ENCODE results near the gene SPSB1. TPM values are rescaled to one million over a fixed set of nuclear protein-coding genes. Genes with fewer than 3 reads are reported as not detected.

The SPSB1 gene
- total and polyA plus RNA-seq, 10 of the 15 experiments (the other 5 are each of a cell fraction or from before 2014, with no cell fraction given), result 0.02 to 2.0 (median 0.90) TPM; not detected in 1

- ChIA-PET CTCF (interaction anchor here (1.0 kb wide), 1 partner anchor 51 kb away, joined by 3 read pairs; no protein-coding TSS in a partner anchor), POLR2A (no interaction called here), RAD21 (ENCODE audit: unreplicated experiment) (interaction anchor here (0.6 kb wide), 1 partner anchor 201 kb away, joined by 6 read pairs; no protein-coding TSS in a partner anchor), SMC1A (ENCODE audit: uncharacterized antibody, unreplicated experiment) (no interaction called here)
- BruUV-seq (replicated peaks), result no TSS peak
- Histone ChIP-seq H3K9ac (ENCODE audit: control insufficient read depth, insufficient read depth, low read length) (no peak overlapping the region), H3K79me2 (ENCODE audit: control insufficient read depth, insufficient read depth, low read length) (no peaks in the 10 kb centered on the region), H3K4me1 (ENCODE audit: control insufficient read depth, insufficient read depth, low read length) (no peaks in the 10 kb centered on the region), H3K36me3 (ENCODE audit: control insufficient read depth in 2 of 2, insufficient read depth in 2 of 2, low read length in 1 of 2) (no peaks in the 10 kb centered on the region), H3K4me3 (no peak overlapping the region), H3K27me3 (replicated peaks in 1 of 2; ENCODE audit: control insufficient read depth in 2 of 2, insufficient read depth in 2 of 2, low read length in 1 of 2) (no peaks in the 10 kb centered on the region), H4K20me1 (ENCODE audit: control insufficient read depth, insufficient read depth) (no peaks in the 10 kb centered on the region), H3K9me3 (replicated peaks; ENCODE audit: control insufficient read depth, insufficient read depth, low read length) (no peaks in the 10 kb centered on the region), H3K4me2 (ENCODE audit: control insufficient read depth, insufficient read depth) (no peak overlapping the region), H3K27ac (ENCODE audit: control insufficient read depth, insufficient read depth) (no peak overlapping the region), H2AFZ (ENCODE audit: control insufficient read depth, low read depth, low read length) (no peak overlapping the region)
- WGBS (ENCODE audit: insufficient coverage, insufficient replicate concordance, low lambda C conversion rate, missing lambda C conversion rate), result 94% methylated on average over 41 of the region's 41 CpGs
- in situ Hi-C loops (cut with MboI) (no loop called here), intact Hi-C loops (cut with micrococcal nuclease; ENCODE audit: unreplicated experiment) (no loop called here)
- ATAC-seq (no peak), FAIRE-seq (no peak), DNase-seq (ENCODE audit: low read depth, low spot score) (no peak)
- TF ChIP-seq RB1 (IDR thresholded peaks at IDR 0.05; ENCODE audit: borderline replicate concordance) (no peak), ZNF217 (IDR thresholded peaks at IDR 0.05) (no peak), ZNF622 (IDR thresholded peaks at IDR 0.05) (no peak), WRNIP1 (IDR thresholded peaks at IDR 0.05; ENCODE audit: borderline replicate concordance, low read depth, low read length) (no peak), TCF7 (IDR thresholded peaks at IDR 0.05; ENCODE audit: borderline replicate concordance) (no peak), CEBPZ (IDR thresholded peaks at IDR 0.05; ENCODE audit: low read depth, low read length) (no peak), ASH2L (IDR thresholded peaks at IDR 0.05; ENCODE audit: borderline replicate concordance, low read depth) (no peak), ETV6 (conservative IDR thresholded peaks at IDR 0.05 in 1 of 2, IDR thresholded peaks at IDR 0.05 in 1 of 2; ENCODE audit: borderline replicate concordance in 1 of 2, low read depth in 1 of 2) (no peak), TBL1XR1 (IDR thresholded peaks at IDR 0.05; ENCODE audit: low read depth, low read length) (no peak), RAD51 (IDR thresholded peaks at IDR 0.05) (no peak)
- TF ChIP-seq, protein P1, sequence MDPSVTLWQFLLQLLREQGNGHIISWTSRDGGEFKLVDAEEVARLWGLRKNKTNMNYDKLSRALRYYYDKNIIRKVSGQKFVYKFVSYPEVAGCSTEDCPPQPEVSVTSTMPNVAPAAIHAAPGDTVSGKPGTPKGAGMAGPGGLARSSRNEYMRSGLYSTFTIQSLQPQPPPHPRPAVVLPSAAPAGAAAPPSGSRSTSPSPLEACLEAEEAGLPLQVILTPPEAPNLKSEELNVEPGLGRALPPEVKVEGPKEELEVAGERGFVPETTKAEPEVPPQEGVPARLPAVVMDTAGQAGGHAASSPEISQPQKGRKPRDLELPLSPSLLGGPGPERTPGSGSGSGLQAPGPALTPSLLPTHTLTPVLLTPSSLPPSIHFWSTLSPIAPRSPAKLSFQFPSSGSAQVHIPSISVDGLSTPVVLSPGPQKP (IDR thresholded peaks at IDR 0.05; ENCODE audit: low read depth, low read length), result no peak
- TF ChIP-seq, protein P2, sequence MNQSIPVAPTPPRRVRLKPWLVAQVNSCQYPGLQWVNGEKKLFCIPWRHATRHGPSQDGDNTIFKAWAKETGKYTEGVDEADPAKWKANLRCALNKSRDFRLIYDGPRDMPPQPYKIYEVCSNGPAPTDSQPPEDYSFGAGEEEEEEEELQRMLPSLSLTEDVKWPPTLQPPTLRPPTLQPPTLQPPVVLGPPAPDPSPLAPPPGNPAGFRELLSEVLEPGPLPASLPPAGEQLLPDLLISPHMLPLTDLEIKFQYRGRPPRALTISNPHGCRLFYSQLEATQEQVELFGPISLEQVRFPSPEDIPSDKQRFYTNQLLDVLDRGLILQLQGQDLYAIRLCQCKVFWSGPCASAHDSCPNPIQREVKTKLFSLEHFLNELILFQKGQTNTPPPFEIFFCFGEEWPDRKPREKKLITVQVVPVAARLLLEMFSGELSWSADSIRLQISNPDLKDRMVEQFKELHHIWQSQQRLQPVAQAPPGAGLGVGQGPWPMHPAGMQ (IDR thresholded peaks at IDR 0.05; ENCODE audit: borderline replicate concordance), result no peak
- TF ChIP-seq, protein P3, sequence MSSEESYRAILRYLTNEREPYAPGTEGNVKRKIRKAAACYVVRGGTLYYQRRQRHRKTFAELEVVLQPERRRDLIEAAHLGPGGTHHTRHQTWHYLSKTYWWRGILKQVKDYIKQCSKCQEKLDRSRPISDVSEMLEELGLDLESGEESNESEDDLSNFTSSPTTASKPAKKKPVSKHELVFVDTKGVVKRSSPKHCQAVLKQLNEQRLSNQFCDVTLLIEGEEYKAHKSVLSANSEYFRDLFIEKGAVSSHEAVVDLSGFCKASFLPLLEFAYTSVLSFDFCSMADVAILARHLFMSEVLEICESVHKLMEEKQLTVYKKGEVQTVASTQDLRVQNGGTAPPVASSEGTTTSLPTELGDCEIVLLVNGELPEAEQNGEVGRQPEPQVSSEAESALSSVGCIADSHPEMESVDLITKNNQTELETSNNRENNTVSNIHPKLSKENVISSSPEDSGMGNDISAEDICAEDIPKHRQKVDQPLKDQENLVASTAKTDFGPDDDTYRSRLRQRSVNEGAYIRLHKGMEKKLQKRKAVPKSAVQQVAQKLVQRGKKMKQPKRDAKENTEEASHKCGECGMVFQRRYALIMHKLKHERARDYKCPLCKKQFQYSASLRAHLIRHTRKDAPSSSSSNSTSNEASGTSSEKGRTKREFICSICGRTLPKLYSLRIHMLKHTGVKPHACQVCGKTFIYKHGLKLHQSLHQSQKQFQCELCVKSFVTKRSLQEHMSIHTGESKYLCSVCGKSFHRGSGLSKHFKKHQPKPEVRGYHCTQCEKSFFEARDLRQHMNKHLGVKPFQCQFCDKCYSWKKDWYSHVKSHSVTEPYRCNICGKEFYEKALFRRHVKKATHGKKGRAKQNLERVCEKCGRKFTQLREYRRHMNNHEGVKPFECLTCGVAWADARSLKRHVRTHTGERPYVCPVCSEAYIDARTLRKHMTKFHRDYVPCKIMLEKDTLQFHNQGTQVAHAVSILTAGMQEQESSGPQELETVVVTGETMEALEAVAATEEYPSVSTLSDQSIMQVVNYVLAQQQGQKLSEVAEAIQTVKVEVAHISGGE (CRISPR knock-in tag; IDR thresholded peaks at IDR 0.05), result no peak
Measured at GRCh38 chr1:9246841-9247785, 45.6 kb upstream of the SPSB1 start.

Data from GM12878 (cell line).